ENCODE data around the gene SELENOS. TPM values are rescaled to one million over a fixed set of nuclear protein-coding genes. Genes with fewer than 3 reads are reported as not detected.

The SELENOS gene
- total RNA-seq, 2 experiments from 2014 or later, result 18.8 to 21.6 TPM

GRCh38 chr15:101258238-101259144 is 18.8 kb downstream of the SELENOS start:
- Mint-ChIP-seq H3K4me1 (ENCODE audit: low read depth) (peaks cover 23% of the 10 kb centered on the region), H3K36me3 (ENCODE audit: low read depth) (no peaks in the 10 kb centered on the region), H3K27me3 (peaks cover 7% of the 10 kb centered on the region), H3K9me3 (no peaks in the 10 kb centered on the region), H3K27ac (no peak overlapping the region), H3K4me3 (no peak overlapping the region)
- TF ChIP-seq, protein P1, sequence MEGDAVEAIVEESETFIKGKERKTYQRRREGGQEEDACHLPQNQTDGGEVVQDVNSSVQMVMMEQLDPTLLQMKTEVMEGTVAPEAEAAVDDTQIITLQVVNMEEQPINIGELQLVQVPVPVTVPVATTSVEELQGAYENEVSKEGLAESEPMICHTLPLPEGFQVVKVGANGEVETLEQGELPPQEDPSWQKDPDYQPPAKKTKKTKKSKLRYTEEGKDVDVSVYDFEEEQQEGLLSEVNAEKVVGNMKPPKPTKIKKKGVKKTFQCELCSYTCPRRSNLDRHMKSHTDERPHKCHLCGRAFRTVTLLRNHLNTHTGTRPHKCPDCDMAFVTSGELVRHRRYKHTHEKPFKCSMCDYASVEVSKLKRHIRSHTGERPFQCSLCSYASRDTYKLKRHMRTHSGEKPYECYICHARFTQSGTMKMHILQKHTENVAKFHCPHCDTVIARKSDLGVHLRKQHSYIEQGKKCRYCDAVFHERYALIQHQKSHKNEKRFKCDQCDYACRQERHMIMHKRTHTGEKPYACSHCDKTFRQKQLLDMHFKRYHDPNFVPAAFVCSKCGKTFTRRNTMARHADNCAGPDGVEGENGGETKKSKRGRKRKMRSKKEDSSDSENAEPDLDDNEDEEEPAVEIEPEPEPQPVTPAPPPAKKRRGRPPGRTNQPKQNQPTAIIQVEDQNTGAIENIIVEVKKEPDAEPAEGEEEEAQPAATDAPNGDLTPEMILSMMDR (IDR thresholded peaks at IDR 0.05), result peak; percentile 94
- DNase-seq (peak; percentile 68), ATAC-seq (no peak)
- ChIA-PET CTCF (interaction anchor here (0.7 to 5.3 kb wide), 48 partner anchors 9 to 631 kb away, joined by 3 to 85 read pairs (median 4); partner anchors contain the start of gene LRRK1), POLR2A (no interaction called here)
- intact Hi-C loops (cut with micrococcal nuclease), result loop anchor here (2.0 kb wide), 1 partner anchor 170 kb away; no protein-coding TSS in a partner anchor

DNA sequence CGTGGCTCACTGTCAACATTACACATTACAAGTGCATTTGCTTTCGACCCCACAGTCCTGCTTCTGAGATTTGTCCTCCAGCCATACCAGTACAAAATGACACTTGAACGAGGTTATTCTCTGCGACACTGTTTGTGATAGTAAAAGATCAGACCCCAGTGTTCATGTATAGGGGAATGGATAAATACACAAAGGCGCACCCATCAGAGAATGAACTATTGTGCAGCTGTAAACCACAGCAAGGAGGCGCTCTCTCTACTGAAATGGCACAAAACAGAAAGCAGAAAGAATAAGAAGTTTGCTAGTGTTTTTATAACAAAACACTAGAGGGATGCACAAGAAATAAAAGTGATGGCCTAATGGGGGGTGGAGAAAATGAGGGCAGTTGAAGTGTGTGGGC is 20.5 kb downstream of the SELENOS start:
- Mint-ChIP-seq H3K36me3 (ENCODE audit: low read depth) (no peaks in the 10 kb centered on the region), H3K27me3 (peaks cover 7% of the 10 kb centered on the region), H3K4me1 (ENCODE audit: low read depth) (peaks cover 31% of the 10 kb centered on the region), H3K4me3 (no peak overlapping the region), H3K9me3 (no peaks in the 10 kb centered on the region), H3K27ac (no peak overlapping the region)
- ATAC-seq (no peak), DNase-seq (peak; percentile 53)
- POLR2A ChIA-PET, result interaction anchor here (1.3 kb wide), 1 partner anchor 16 kb away, joined by 3 read pairs; no protein-coding TSS in a partner anchor
- CTCF ChIA-PET, result interaction anchor here (1.0 to 5.3 kb wide), 13 partner anchors 9 to 247 kb away, joined by 3 to 85 read pairs (median 10); no protein-coding TSS in a partner anchor
- intact Hi-C loops (cut with micrococcal nuclease), result loop anchor here (2.0 kb wide), 1 partner anchor 242 kb away; no protein-coding TSS in a partner anchor
- TF ChIP-seq, protein P1 (IDR thresholded peaks at IDR 0.05), result no peak

- DNase-seq (peak; percentile 33), ATAC-seq (no peak)
- no peak overlapping the region for H3K27ac Mint-ChIP-seq
- POLR2A ChIA-PET, result interaction anchor here (1.3 to 1.5 kb wide), 2 partner anchors 17 to 129 kb away, joined by 3 to 4 read pairs; no protein-coding TSS in a partner anchor
- peaks cover 31% of the 10 kb centered on the region for H3K4me1 Mint-ChIP-seq (ENCODE audit: low read depth)
- intact Hi-C loops (cut with micrococcal nuclease), result loop anchor here (2.0 kb wide), 1 partner anchor 241 kb away; no protein-coding TSS in a partner anchor
- no peak overlapping the region for H3K4me3 Mint-ChIP-seq
- H3K27me3 Mint-ChIP-seq, result peaks cover 7% of the 10 kb centered on the region
- peaks cover 1% of the 10 kb centered on the region for H3K36me3 Mint-ChIP-seq (ENCODE audit: low read depth)
- CTCF ChIA-PET, result interaction anchor here (0.9 to 5.3 kb wide), 12 partner anchors 8 to 246 kb away, joined by 3 to 85 read pairs (median 5); no protein-coding TSS in a partner anchor
- TF ChIP-seq, protein P1 (IDR thresholded peaks at IDR 0.05), result no peak
- no peaks in the 10 kb centered on the region for H3K9me3 Mint-ChIP-seq
Measured at GRCh38 chr15:101255615-101256241, 21.6 kb downstream of the SELENOS start.

DNA sequence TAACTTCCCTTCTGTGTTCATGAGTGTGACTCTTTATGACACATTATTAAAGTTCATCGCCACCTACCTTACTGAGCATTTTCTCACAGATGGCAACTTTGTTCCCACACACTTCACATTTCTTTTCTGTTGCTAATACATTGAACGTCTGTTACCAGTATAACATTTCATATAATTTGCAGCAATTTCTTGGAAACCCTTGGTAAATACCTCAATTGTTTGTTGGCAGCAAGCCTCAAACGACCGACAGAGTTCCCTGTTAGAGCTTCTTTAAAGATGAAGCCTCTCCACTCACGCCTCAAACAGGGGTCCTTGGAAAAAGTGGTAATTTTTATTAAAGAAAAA is 22.3 kb downstream of the SELENOS start:
- H3K9me3 Mint-ChIP-seq, result no peaks in the 10 kb centered on the region
- no peak overlapping the region for H3K4me3 Mint-ChIP-seq
- DNase-seq (no peak), ATAC-seq (peak; percentile 19)
- peaks cover 6% of the 10 kb centered on the region for H3K27me3 Mint-ChIP-seq
- intact Hi-C loops (cut with micrococcal nuclease), result no loop called here
- POLR2A ChIA-PET, result interaction anchor here (0.7 to 1.5 kb wide), 4 partner anchors 10 to 179 kb away, joined by 3 to 4 read pairs (median 3); no protein-coding TSS in a partner anchor
- no peak overlapping the region for H3K27ac Mint-ChIP-seq
- CTCF ChIA-PET, result interaction anchor here (0.6 to 5.3 kb wide), 12 partner anchors 11 to 246 kb away, joined by 3 to 85 read pairs (median 4); no protein-coding TSS in a partner anchor
- peaks cover 8% of the 10 kb centered on the region for H3K36me3 Mint-ChIP-seq (ENCODE audit: low read depth)
- TF ChIP-seq, protein P1 (IDR thresholded peaks at IDR 0.05), result no peak
- H3K4me1 Mint-ChIP-seq (ENCODE audit: low read depth), result peaks cover 34% of the 10 kb centered on the region
